NCI-H446 (cell line): ENCODE results near the gene L3HYPDH.

Source experiments
- DNase-seq, 2 experiments: peaks; one replicate each; lab custom pipeline; 2025; lab: John Stamatoyannopoulos, UW

L3HYPDH gene

GRCh38 chr14:59483819-59484638, at the start of gene L3HYPDH, which contains the start of gene JKAMP:
Gene L3HYPDH (minus strand): TSS chr14:59484408. CDS start chr14:59484316, 92 bp downstream.
Gene JKAMP (plus strand): TSS chr14:59484517. CDS start chr14:59484590, 73 bp downstream.
- DNase-seq, result peak; percentile 93 to 98

- no peak for DNase-seq
These were observed 48.2 kb upstream of the L3HYPDH start for GRCh38 chr14:59532419-59532818.

- DNase-seq, result no peak
These were observed 46.1 kb upstream of the L3HYPDH start for GRCh38 chr14:59530349-59530748.

- peak in 1 of 2 experiments; percentile 38 for DNase-seq
These were observed 45.0 kb upstream of the L3HYPDH start for GRCh38 chr14:59529189-59529588.

GRCh38 chr14:59520224-59520623, 36.0 kb upstream of the L3HYPDH start:
- DNase-seq, result no peak

- no peak for DNase-seq
These were observed 27.8 kb upstream of the L3HYPDH start for GRCh38 chr14:59511916-59512575.

GRCh38 chr14:59510966-59511365, 26.8 kb upstream of the L3HYPDH start:
- no peak for DNase-seq

- DNase-seq, result no peak
These were observed 25.8 kb upstream of the L3HYPDH start for GRCh38 chr14:59510001-59510400.

- no peak for DNase-seq
These were observed 24.9 kb upstream of the L3HYPDH start for GRCh38 chr14:59509101-59509500.

GRCh38 chr14:59507752-59508103, 23.5 kb upstream of the L3HYPDH start:
- DNase-seq, result no peak

GRCh38 chr14:59507063-59507751, 23.0 kb upstream of the L3HYPDH start:
- DNase-seq, result peak; percentile 18 to 79

- no peak for DNase-seq
These were observed 19.0 kb upstream of the L3HYPDH start for GRCh38 chr14:59503256-59503655.

GRCh38 chr14:59500732-59501131, 16.5 kb upstream of the L3HYPDH start:
- DNase-seq, result no peak

- no peak for DNase-seq
These were observed 8.2 kb upstream of the L3HYPDH start for GRCh38 chr14:59492384-59492783.

- DNase-seq, result no peak
These were observed 6.5 kb upstream of the L3HYPDH start for GRCh38 chr14:59490756-59491155.

- DNase-seq, result no peak
These were observed 499 bp upstream of the L3HYPDH start for GRCh38 chr14:59484639-59485175.

GRCh38 chr14:59483363-59483762, 845 bp downstream of the L3HYPDH start:
- DNase-seq, result peak in 1 of 2 experiments; percentile 15

- peak in 1 of 2 experiments; percentile 40 for DNase-seq
These were observed 1.5 kb downstream of the L3HYPDH start for GRCh38 chr14:59482541-59483331.

- DNase-seq, result peak in 1 of 2 experiments; percentile 25
These were observed 2.2 kb downstream of the L3HYPDH start for GRCh38 chr14:59481871-59482540.

GRCh38 chr14:59481407-59481806, 2.8 kb downstream of the L3HYPDH start:
- no peak for DNase-seq

GRCh38 chr14:59480166-59480565, 4.0 kb downstream of the L3HYPDH start:
- no peak for DNase-seq
